OCI-LY7 (cell line): Measurements from ENCODE around the gene CPNE2. TPM values are rescaled to one million over a fixed set of nuclear protein-coding genes. Genes with fewer than 3 reads are reported as not detected.

ENCODE experiments used
- BruUV-seq: library from RNA; stranded (reverse); fragments of 400-500 nt; replicated peaks from 2 replicates; lab custom pipeline; 2021; lab: Mats Ljungman, UMichigan
- CTCF ChIA-PET: fragments of 300-600 bp; sonication (Branson Sonifier 250); formaldehyde crosslinking; loops from one replicate; lab custom pipeline; 2022; ENCODE audit warnings: antibody characterized with exemption; ENCODE audit not compliant: unreplicated experiment; lab: Charles Lee
- POLR2A ChIA-PET: fragments of 300-600 bp; sonication (Branson Sonifier 250); formaldehyde crosslinking; loops from one replicate; lab custom pipeline; 2022; ENCODE audit warnings: antibody characterized with exemption; lab: Charles Lee
- DNase-seq: peaks from one replicate; pipeline ENCODE4 v3.0.0-alpha.2; 2015; ENCODE audit warnings: low spot score
- H2AFZ ChIP-seq: fragments of 200-600 bp; sonication (generic), shearing (Covaris generic); 2 replicates; pipeline ENCODE4 v1.6.1; 2014; ENCODE audit warnings: mild to moderate bottlenecking, antibody characterized with exemption, low read length, moderate library complexity
- H3K27ac ChIP-seq: fragments of 200-600 bp; sonication (generic); 2 replicates; pipeline ENCODE4 v1.5.1; 2014; ENCODE audit warnings: mixed run types, low read depth, mild to moderate bottlenecking, moderate library complexity, low read length, inconsistent platforms; ENCODE audit not compliant: poor library complexity, severe bottlenecking
- H3K36me3 ChIP-seq: fragments of 200-600 bp; sonication (generic); 2 replicates; pipeline ENCODE4 v1.6.1; 2014; ENCODE audit warnings: mild to moderate bottlenecking, antibody characterized with exemption, low read length, moderate library complexity, mixed read lengths; ENCODE audit not compliant: insufficient read depth
- H3K4me1 ChIP-seq: fragments of 200-600 bp; sonication (generic); 2 replicates; pipeline ENCODE4 v1.5.1; 2014; ENCODE audit warnings: mild to moderate bottlenecking, low read length; ENCODE audit not compliant: insufficient read depth, poor library complexity, severe bottlenecking
- H3K4me2 ChIP-seq: fragments of 200-600 bp; sonication (generic); 2 replicates; pipeline ENCODE4 v1.6.1; 2014; ENCODE audit warnings: mild to moderate bottlenecking, low read length
- H3K4me3 ChIP-seq: fragments of 200-600 bp; sonication (generic); 2 replicates; pipeline ENCODE4 v1.5.1; 2014; ENCODE audit warnings: mild to moderate bottlenecking, low read depth, low read length; ENCODE audit not compliant: poor library complexity, severe bottlenecking
- H3K79me2 ChIP-seq: fragments of 200-600 bp; sonication (generic); 2 replicates; pipeline ENCODE4 v1.6.1; 2016; ENCODE audit warnings: low read depth, mild to moderate bottlenecking, low read length, moderate library complexity, mixed read lengths; ENCODE audit not compliant: insufficient read depth
- H3K9me2 ChIP-seq: fragments of 200-600 bp; sonication (generic); 2 replicates; pipeline ENCODE4 v1.6.1; 2016; ENCODE audit warnings: mild to moderate bottlenecking, low read length, mixed read lengths; ENCODE audit not compliant: insufficient read depth
- H3K9me3 ChIP-seq: fragments of 200-600 bp; sonication (generic); 2 replicates; pipeline ENCODE4 v1.6.1; 2014; ENCODE audit warnings: mild to moderate bottlenecking, mixed run types, low read length, mixed read lengths
- H4K20me1 ChIP-seq: fragments of 200-600 bp; sonication (generic); 2 replicates; pipeline ENCODE4 v1.6.1; 2014; ENCODE audit warnings: mild to moderate bottlenecking, antibody characterized with exemption, low read length, moderate library complexity, mixed read lengths; ENCODE audit not compliant: insufficient read depth
- CTCF ChIP-seq: fragments of 200-600 bp; sonication (generic); conservative IDR thresholded peaks from 2 replicates; pipeline ENCODE4 v1.5.1; 2014; ENCODE audit warnings: mild to moderate bottlenecking, antibody characterized with exemption, low read length, moderate library complexity, mixed read lengths
- EZH2phosphoT487 ChIP-seq: fragments of 200-600 bp; sonication (generic); IDR thresholded peaks from 2 replicates; pipeline ENCODE4 v1.6.1; 2018; ENCODE audit warnings: low read depth, borderline replicate concordance, mild to moderate bottlenecking, mixed run types, antibody characterized with exemption, low read length, moderate library complexity, mixed read lengths
- intact Hi-C: fragments of 100-400 bp; cut with micrococcal nuclease; formaldehyde crosslinking; loops from one replicate; pipeline ENCODE4 v1.10.0; 2022; ENCODE audit not compliant: unreplicated experiment
- total RNA-seq, 2 experiments: library from RNA; depleted of rRNA in 1 of 2; stranded (reverse); fragments of >200 nt in 1 of 2; shearing (Covaris generic) in 1 of 2; gene quantifications; 2 replicates each; pipeline ENCODE4 v1.2.3, GENCODE V29; 2014 to 2022

Gene CPNE2
- total RNA-seq, 2 experiments from 2014 or later: 14.4 to 44.7 TPM

GRCh38 chr16:57113042-57113453 is 20.7 kb downstream of the CPNE2 start:
- BruUV-seq: no TSS peak
- H2AFZ ChIP-seq: no peak overlapping the region
- H3K9me3 ChIP-seq: no peaks in the 10 kb centered on the region
- H3K79me2 ChIP-seq: no peaks in the 10 kb centered on the region
- H3K36me3 ChIP-seq: peaks cover 8% of the 10 kb centered on the region
- no peak overlapping the region for H3K27ac ChIP-seq
- no peaks in the 10 kb centered on the region for H4K20me1 ChIP-seq
- ChIA-PET POLR2A (interaction anchor here (0.6 kb wide), 2 partner anchors 43 to 45 kb away, joined by 3 to 5 read pairs; no protein-coding TSS in a partner anchor), CTCF (no interaction called here)
- H3K4me1 ChIP-seq: peaks cover 26% of the 10 kb centered on the region
- H3K4me2 ChIP-seq: no peak overlapping the region
- no peak for TF ChIP-seq CTCF
- H3K4me3 ChIP-seq: no peak overlapping the region
- H3K9me2 ChIP-seq: no peaks in the 10 kb centered on the region
- DNase-seq: no peak
- intact Hi-C loops: no loop called here

GRCh38 chr16:57113664-57114063 is 21.3 kb downstream of the CPNE2 start:
- no peak overlapping the region for H3K27ac ChIP-seq
- no TSS peak for BruUV-seq
- DNase-seq: no peak
- H3K79me2 ChIP-seq: no peaks in the 10 kb centered on the region
- TF ChIP-seq CTCF (no peak), EZH2phosphoT487 (no peak)
- no peaks in the 10 kb centered on the region for H3K9me2 ChIP-seq
- ChIA-PET CTCF (interaction anchor here (0.6 kb wide), 1 partner anchor 21 kb away, joined by 3 read pairs; no protein-coding TSS in a partner anchor), POLR2A (interaction anchor here (0.6 kb wide), 1 partner anchor 46 kb away, joined by 5 read pairs; no protein-coding TSS in a partner anchor)
- H3K4me1 ChIP-seq: peaks cover 26% of the 10 kb centered on the region
- H2AFZ ChIP-seq: no peak overlapping the region
- H3K4me3 ChIP-seq: no peak overlapping the region
- H3K36me3 ChIP-seq: peaks cover 8% of the 10 kb centered on the region
- H4K20me1 ChIP-seq: no peaks in the 10 kb centered on the region
- H3K4me2 ChIP-seq: no peak overlapping the region
- intact Hi-C loops: no loop called here
- H3K9me3 ChIP-seq: no peaks in the 10 kb centered on the region

DNA sequence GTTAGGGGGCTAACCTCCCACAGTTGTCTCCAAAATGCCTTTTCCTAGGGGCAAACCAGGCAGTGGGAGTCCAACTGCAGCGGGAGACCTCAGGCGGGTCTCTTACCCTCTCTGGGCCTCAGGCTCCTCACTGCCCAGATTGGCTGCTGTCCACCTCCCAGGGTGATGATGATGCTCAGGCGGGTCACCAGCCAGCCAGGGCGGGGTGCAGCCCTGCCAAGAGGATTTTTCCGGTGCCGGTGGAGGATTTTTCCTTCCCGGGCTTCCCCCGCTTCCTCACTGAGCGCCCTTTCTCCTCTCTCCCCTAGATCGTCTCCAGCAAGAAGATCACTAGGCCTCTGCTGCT is 22.8 kb downstream of the CPNE2 start:
- Histone ChIP-seq H3K4me1 (peaks cover 32% of the 10 kb centered on the region), H3K9me3 (no peaks in the 10 kb centered on the region), H3K4me3 (no peak overlapping the region), H3K4me2 (no peak overlapping the region), H4K20me1 (no peaks in the 10 kb centered on the region), H2AFZ (no peak overlapping the region), H3K79me2 (no peaks in the 10 kb centered on the region), H3K9me2 (no peaks in the 10 kb centered on the region), H3K27ac (no peak overlapping the region), H3K36me3 (peaks cover 8% of the 10 kb centered on the region)
- intact Hi-C loops: no loop called here
- ChIA-PET CTCF (no interaction called here), POLR2A (interaction anchor here (0.7 kb wide), 1 partner anchor 1529 kb away, joined by 6 read pairs; no protein-coding TSS in a partner anchor)
- DNase-seq: no peak
- no peak for TF ChIP-seq CTCF
- no peak for TF ChIP-seq EZH2phosphoT487
- BruUV-seq: no TSS peak
